ENCODE results near the gene FLRT2.

The FLRT2 gene

GRCh38 chr14:85602345-85602744 is 72.4 kb downstream of the FLRT2 start:
- DNase-seq: no peak

GRCh38 chr14:85604021-85604420 is 74.1 kb downstream of the FLRT2 start:
- DNase-seq: no peak

GRCh38 chr14:85604714-85605113 is 74.8 kb downstream of the FLRT2 start:
- DNase-seq: no peak

- no peak for DNase-seq
Observed at GRCh38 chr14:85607651-85608081, 77.7 kb downstream of the FLRT2 start.

- DNase-seq: no peak
Observed at GRCh38 chr14:85613496-85613895, 83.6 kb downstream of the FLRT2 start.

GRCh38 chr14:85616386-85616885 is 86.5 kb downstream of the FLRT2 start:
- no peak for DNase-seq

GRCh38 chr14:85616886-85617285 is 86.9 kb downstream of the FLRT2 start:
- DNase-seq: no peak

GRCh38 chr14:85617791-85618190 is 87.8 kb downstream of the FLRT2 start:
- DNase-seq: no peak

- no peak for DNase-seq
Observed at GRCh38 chr14:85618390-85618789, 88.4 kb downstream of the FLRT2 start.

GRCh38 chr14:85618978-85619377 is 89.0 kb downstream of the FLRT2 start:
- no peak for DNase-seq

GRCh38 chr14:85619851-85620250 is 89.9 kb downstream of the FLRT2 start:
- DNase-seq: no peak

- no peak for DNase-seq
Observed at GRCh38 chr14:85620947-85621346, 91.0 kb downstream of the FLRT2 start.

- no peak for DNase-seq
Observed at GRCh38 chr14:85622106-85622505, 92.2 kb downstream of the FLRT2 start.

GRCh38 chr14:85622986-85623685 is 93.2 kb downstream of the FLRT2 start:
- no peak for DNase-seq

- no peak for DNase-seq
Observed at GRCh38 chr14:85625925-85626585, 96.1 kb downstream of the FLRT2 start.

GRCh38 chr14:85634205-85634604 is 104.3 kb downstream of the FLRT2 start:
- DNase-seq: no peak

GRCh38 chr14:85644211-85644610 is 114.3 kb downstream of the FLRT2 start:
- no peak for DNase-seq

- no peak for DNase-seq
Observed at GRCh38 chr14:85653029-85653428, 123.1 kb downstream of the FLRT2 start.

GRCh38 chr14:85660243-85660922 is 130.4 kb downstream of the FLRT2 start:
- no peak for DNase-seq

GRCh38 chr14:85662096-85662495 is 132.2 kb downstream of the FLRT2 start:
- no peak for DNase-seq

- no peak for DNase-seq
Observed at GRCh38 chr14:85663256-85663655, 133.3 kb downstream of the FLRT2 start.

GRCh38 chr14:85663667-85664066 is 133.7 kb downstream of the FLRT2 start:
- DNase-seq: no peak

GRCh38 chr14:85675957-85676356 is 146.0 kb downstream of the FLRT2 start:
- DNase-seq: no peak

GRCh38 chr14:85686908-85687307 is 157.0 kb downstream of the FLRT2 start:
- DNase-seq: no peak
